GM12874 (cell line): Measurements from ENCODE around the gene DOP1A.

Experiments
- CTCF ChIP-seq: IDR thresholded peaks from 2 replicates; pipeline ENCODE4 v1.5.1; 2011; ENCODE audit warnings: low read depth, mild to moderate bottlenecking, control low read depth, low read length, moderate library complexity; ENCODE audit not compliant: insufficient read depth

The DOP1A gene

GRCh38 chr6:83151114-83151513, 83.6 kb downstream of the DOP1A start:
- no peak for TF ChIP-seq CTCF

- TF ChIP-seq CTCF = no peak
Observed at GRCh38 chr6:83152913-83153312, 85.4 kb downstream of the DOP1A start.

GRCh38 chr6:83153883-83154521, 86.5 kb downstream of the DOP1A start:
- no peak for TF ChIP-seq CTCF

- TF ChIP-seq CTCF = no peak
Observed at GRCh38 chr6:83155794-83156193, 88.3 kb downstream of the DOP1A start.

- TF ChIP-seq CTCF = no peak
Observed at GRCh38 chr6:83160167-83160566, 92.7 kb downstream of the DOP1A start.

- no peak for TF ChIP-seq CTCF
Observed at GRCh38 chr6:83167726-83168278, 100.3 kb downstream of the DOP1A start.

GRCh38 chr6:83168556-83168955, 101.1 kb downstream of the DOP1A start:
- no peak for TF ChIP-seq CTCF
